Heart left ventricle (tissue), 16 donors: Measurements from ENCODE around the gene RAI1. TPM values are rescaled to one million over a fixed set of nuclear protein-coding genes. Genes with fewer than 3 reads are reported as not detected.

Experiments
- ATAC-seq, 4 donors: fragments of 200-7000 bp; cut with Tn5 transposase; one replicate each; pipeline ENCODE4 v1.9.1; 2020 to 2022; ENCODE audit warnings: moderate library complexity in 4 of 4, mild to moderate bottlenecking in 3 of 4, moderate number of reproducible peaks in 1 of 4
- DNase-seq, 5 donors: peaks; one replicate each; pipeline ENCODE4 v3.0.0-alpha.2; 2020
- H3K27ac ChIP-seq, 12 donors: fragments of 200-600 bp; sonication (generic) in 4 of 12; one replicate each; pipeline versions ENCODE4 v1.5.0 to v1.8.0; 2016 to 2022; ENCODE audit warnings: mild to moderate bottlenecking in 2 of 12
- H3K27me3 ChIP-seq, 9 donors: fragments of 200-600 bp; sonication (generic) in 2 of 9; one replicate each; pipeline versions ENCODE4 v1.5.1 to v1.8.0; 2016 to 2022; ENCODE audit warnings: mild to moderate bottlenecking in 3 of 9
- H3K36me3 ChIP-seq, 9 donors: fragments of 200-600 bp; sonication (generic) in 2 of 9; one replicate each; pipeline versions ENCODE4 v1.5.0 to v1.8.0; 2018 to 2022; ENCODE audit warnings: mild to moderate bottlenecking in 2 of 9
- H3K4me1 ChIP-seq, 12 donors: fragments of 200-600 bp; sonication (generic) in 4 of 12; one replicate each; pipeline versions ENCODE4 v1.5.0 to v1.8.0; 2016 to 2022; ENCODE audit warnings: mild to moderate bottlenecking in 3 of 12
- H3K4me3 ChIP-seq, 12 donors: fragments of 200-600 bp; sonication (generic) in 4 of 12; one replicate each; pipeline versions ENCODE4 v1.5.0 to v1.8.0; 2017 to 2022; ENCODE audit warnings: mild to moderate bottlenecking in 9 of 12, moderate library complexity in 4 of 12
- H3K9me3 ChIP-seq, 12 donors: fragments of 200-600 bp; sonication (generic) in 4 of 12; one replicate each; pipeline versions ENCODE4 v1.5.0 to v1.8.0; 2016 to 2022; ENCODE audit warnings: mild to moderate bottlenecking in 1 of 12
- CTCF ChIP-seq, 12 donors: fragments of 200-600 bp; sonication (generic) in 4 of 12; IDR thresholded peaks; one replicate each; pipeline versions ENCODE4 v1.5.0 to v1.8.0; 2018 to 2022; ENCODE audit warnings: antibody characterized with exemption in 12 of 12, mild to moderate bottlenecking in 5 of 12
- POLR2A ChIP-seq, 2 donors: fragments of 450-650 bp; IDR thresholded peaks; one replicate each; pipeline ENCODE4 v1.6.1; 2017; ENCODE audit warnings: antibody characterized with exemption in 2 of 2, mild to moderate bottlenecking in 2 of 2, moderate library complexity in 2 of 2
- WGBS, 4 donors: extraction: QIAGEN DNeasy Blood & Tissue Kit in 2 of 4; methylation state at CpG; one replicate each; pipeline versions ENCODE4 v1.1.5 to v1.1.7; 2013 to 2018; 5-methylcytosine and 5-hydroxymethylcytosine counted together
- intact Hi-C, 10 donors: fragments of 100-400 bp; cut with DNase I; formaldehyde crosslinking; loops; one replicate each; pipeline versions ENCODE4 v1.11.1 to v1.14.2; 2022
- microRNA counts, 2 donors: library from miRNA; unstranded; fragments of <30 nt; microRNA quantifications; one replicate each; lab custom pipeline; 2016
- microRNA-seq, 4 donors: library from miRNA; unstranded; fragments of <30 nt; microRNA quantifications; one replicate each; pipeline versions ENCODE4 to v1.2.0, GENCODE V29; 2017 to 2020
- polyA plus RNA-seq, 2 donors: library from polyadenylated mRNA; stranded (reverse); fragments of 200-250 nt; gene quantifications; one replicate each; pipeline ENCODE4 v1.2.3, GENCODE V29; 2013
- total RNA-seq, 9 donors: library from RNA; depleted of rRNA in 2 of 9; stranded (reverse); fragments of >200 nt in 2 of 9; fragmentation: NEBNext Ultra II Directional in 3 of 9; extraction: Animal tissue kit (Norgen Biotek cat#: 25700) in 3 of 9; gene quantifications; one replicate each; pipeline versions ENCODE4 v1.1.0 to v1.2.4, GENCODE V29; 2016 to 2023
- donor health status: ischemic (EF 13 %, LVEDD 7.1; RV severe dilation, severe dysfunction).
- donor health status: healthy with polysubstance abuse.
- donor health status: DM: no; HTN: yes; CAD: no.
- donor health status: DM: no; HTN: no; CAD: no.
- donor health status: ischemic (EF 25% LVEDD 6.9; RV normal size, moderate dysfunction).
- donor health status: ischemic (EF 25% LVEDD 5.7; RV mildly dilated, moderate dysfunction).
- donor health status: healthy.
- donor health status: DM: yes; HTN: yes; CAD: no.
- donor health status: ischemic (EF 35%, LVEDD 5.7; RV mildly dilated, moderate dysfunction).
- donor health status: nonischemic (EF 11% LVEDD 7.7; RV severe dilation, severe dysfunction).
- donor health status: DM: yes; HTN: yes; CAD: no.
- donor health status: PGD.
- donor health status: ischemic (EF 29% LVEDD 5.4; RV normal size, mild dysfunction).
- donor health status: nonischemic (EF 23%, LVEDD 6.1; RV moderate dilation, normal function).

Gene RAI1
- total and polyA plus RNA-seq, 11 donors, result 15.1 to 37.2 (median 20.8) TPM

- Histone ChIP-seq H3K27ac (peak overlapping the region in 1 of 12 donors; percentile 12), H3K36me3 (peaks cover 0 to 23% (median 18%) of the 10 kb centered on the region in 9 donors), H3K27me3 (no peaks in the 10 kb centered on the region), H3K4me1 (peaks cover 0 to 43% (median 17%) of the 10 kb centered on the region in 12 donors), H3K9me3 (no peaks in the 10 kb centered on the region), H3K4me3 (no peak overlapping the region)
- intact Hi-C loops, result loop anchor here in 2 of 10 donors (5.0 to 10.0 kb wide), 2 partner anchors 173 to 175 kb away; partner anchors contain the start of gene RAI1 (in 2 of the 2)
- 69 to 83% (median 76%) methylated on average over 4 of the region's 4 CpGs for WGBS, 4 donors
- ATAC-seq (no peak), DNase-seq (no peak)
- TF ChIP-seq CTCF (IDR thresholded peaks at IDR 0.05) (no peak), POLR2A (IDR thresholded peaks at IDR 0.05) (no peak)
Observed at GRCh38 chr17:17857496-17857895, 176.2 kb downstream of the RAI1 start.

GRCh38 chr17:17859909-17860765 is 178.9 kb downstream of the RAI1 start:
- peak; percentile 95 to 99 (median 98) for TF ChIP-seq CTCF (IDR thresholded peaks at IDR 0.05)
- TF ChIP-seq POLR2A (IDR thresholded peaks at IDR 0.05), result no peak
- Histone ChIP-seq H3K4me1 (peaks cover 0 to 34% (median 15%) of the 10 kb centered on the region in 12 donors), H3K4me3 (no peak overlapping the region), H3K36me3 (peaks cover 0 to 39% (median 29%) of the 10 kb centered on the region in 9 donors), H3K27me3 (no peaks in the 10 kb centered on the region), H3K27ac (peak overlapping the region in 8 of 12 donors; percentile 21 to 60 (median 47)), H3K9me3 (no peaks in the 10 kb centered on the region)
- WGBS, 4 donors, result 28 to 34% (median 30%) methylated on average over 6 to 9 of the region's 9 CpGs
- DNase-seq, result peak; percentile 79 to 91 (median 85)
- intact Hi-C loops, result loop anchor here (1.0 to 10.0 kb wide), 9 partner anchors 47 to 179 kb away; partner anchors contain the start of gene RAI1 (in 10 of the 10)
- ATAC-seq, result peak; percentile 93 to 98 (median 96)

GRCh38 chr17:17860766-17861107 is 179.5 kb downstream of the RAI1 start:
- DNase-seq, result no peak
- intact Hi-C loops, result loop anchor here (1.0 to 10.0 kb wide), 8 partner anchors 48 to 180 kb away; partner anchors contain the start of gene RAI1 (in 8 of the 10)

More at GRCh38 chr17:17860766-17861107, 179.5 kb downstream of the RAI1 start:
- Histone ChIP-seq H3K4me1 (peaks cover 0 to 32% (median 11%) of the 10 kb centered on the region in 12 donors), H3K9me3 (no peaks in the 10 kb centered on the region), H3K27me3 (no peaks in the 10 kb centered on the region), H3K36me3 (peaks cover 0 to 42% (median 29%) of the 10 kb centered on the region in 9 donors), H3K27ac (peak overlapping the region in 1 of 12 donors; percentile 36), H3K4me3 (no peak overlapping the region)
- TF ChIP-seq POLR2A (IDR thresholded peaks at IDR 0.05) (no peak), CTCF (IDR thresholded peaks at IDR 0.05) (no peak)
- no peak for ATAC-seq
- WGBS, 4 donors, result 74 to 84% (median 82%) methylated on average over 5 of the region's 5 CpGs

MicroRNAs encoded within 50 kb of the gene (microRNA counts, 767-probe panel; counts per million panel counts)
- 0 to 71.6 counts per million in 2 donors for microRNA hsa-miR-33b-5p (lab: Ali Mortazavi, UCI)

Small RNA genes within 50 kb of the gene (microRNA-seq; reads per million reads assigned to microRNA genes)
- gene MIR33B (1.5 to 7.7 (median 5.9) reads per million in 4 donors), gene MIR6777 (0 to 0.77 (median 0.40) reads per million in 4 donors)

Other genes starting within 250 kb of the RAI1 start
- gene MED9, start 204.5 kb upstream of the RAI1 start, total RNA-seq, result 10 to 100 TPM; 26.3 to 64.4 (median 33.0) TPM
- gene MED9, start 204.5 kb upstream of the RAI1 start, polyA plus RNA-seq, result 10 to 100 TPM; 36.2 to 44.7 TPM
- gene RASD1, start 185.1 kb upstream of the RAI1 start, total RNA-seq, result 10 to 100 TPM in 6 of 9 donors, 1 to 10 TPM in 3; 1.5 to 43.5 (median 16.2) TPM
- 10 to 100 TPM; 18.4 to 79.2 TPM for gene RASD1, start 185.1 kb upstream of the RAI1 start, polyA plus RNA-seq
- gene PEMT, start 89.8 kb upstream of the RAI1 start, total RNA-seq, result 10 to 100 TPM; 15.7 to 41.0 (median 25.4) TPM
- 10 to 100 TPM; 25.0 to 42.2 TPM for gene PEMT, start 89.8 kb upstream of the RAI1 start, polyA plus RNA-seq
- gene SREBF1, start 155.5 kb downstream of the RAI1 start, total RNA-seq, result 10 to 100 TPM; 12.8 to 55.2 (median 17.8) TPM
- gene SREBF1, start 155.5 kb downstream of the RAI1 start, polyA plus RNA-seq, result 10 to 100 TPM; 22.1 to 41.0 TPM